22Rv1 (cell line): ENCODE results near the gene HES5.
"Not testable (repeated sequence)": the region's sequence is repeated elsewhere in the genome, so short reads cannot be mapped to it uniquely, and the experiment has no call there.

Source experiments
- H3K27ac ChIP-seq: fragments of 450-650 bp; 2 replicates; pipeline ENCODE4 v1.5.1; 2017
- ZFX ChIP-seq: fragments of 450-650 bp; IDR thresholded peaks from 2 replicates; pipeline ENCODE4 v1.6.1; 2017; ENCODE audit warnings: antibody characterized with exemption, borderline replicate concordance
- TF ChIP-seq, protein P1 (sequence below): fragments of 450-650 bp; IDR thresholded peaks from 2 replicates; pipeline ENCODE4 v1.5.1; 2017; ENCODE audit warnings: mild to moderate bottlenecking

Gene HES5, protein sequence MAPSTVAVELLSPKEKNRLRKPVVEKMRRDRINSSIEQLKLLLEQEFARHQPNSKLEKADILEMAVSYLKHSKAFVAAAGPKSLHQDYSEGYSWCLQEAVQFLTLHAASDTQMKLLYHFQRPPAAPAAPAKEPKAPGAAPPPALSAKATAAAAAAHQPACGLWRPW

DNA sequence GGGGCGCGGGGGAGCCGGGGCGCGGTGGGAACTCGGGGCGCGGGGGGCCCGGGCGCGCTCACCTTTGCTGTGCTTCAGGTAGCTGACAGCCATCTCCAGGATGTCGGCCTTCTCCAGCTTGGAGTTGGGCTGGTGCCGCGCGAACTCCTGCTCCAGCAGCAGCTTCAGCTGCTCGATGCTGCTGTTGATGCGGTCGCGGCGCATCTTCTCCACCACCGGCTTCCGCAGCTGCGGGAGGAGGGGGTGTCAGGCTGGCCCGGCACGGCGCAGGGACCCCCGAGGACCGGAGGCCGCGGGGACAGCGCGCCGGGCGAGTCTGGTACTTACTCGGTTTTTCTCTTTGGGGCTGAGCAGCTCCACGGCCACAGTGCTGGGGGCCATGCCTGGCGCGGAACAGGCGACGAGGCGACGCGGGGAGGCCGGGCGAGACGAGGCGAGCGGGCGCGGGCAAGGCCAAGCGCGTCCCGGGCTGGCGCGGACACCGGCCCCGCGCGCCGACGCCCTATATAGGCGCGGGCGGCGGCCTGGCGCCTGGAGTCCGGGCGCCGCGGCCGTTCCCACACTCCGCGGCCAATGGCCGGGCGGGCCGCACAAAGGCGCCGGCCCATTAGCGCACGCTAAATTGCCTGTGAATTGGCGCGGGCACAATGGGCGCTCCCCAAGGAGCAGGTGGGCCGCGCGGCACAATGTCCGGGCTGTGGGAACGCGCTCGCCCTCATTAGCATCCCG lies at the start of gene HES5:
Gene HES5 (minus strand): TSS at position 480 of the 729 bp plus-strand sequence. CDS start 99 bp downstream, at position 381.
- TF ChIP-seq, protein P1, sequence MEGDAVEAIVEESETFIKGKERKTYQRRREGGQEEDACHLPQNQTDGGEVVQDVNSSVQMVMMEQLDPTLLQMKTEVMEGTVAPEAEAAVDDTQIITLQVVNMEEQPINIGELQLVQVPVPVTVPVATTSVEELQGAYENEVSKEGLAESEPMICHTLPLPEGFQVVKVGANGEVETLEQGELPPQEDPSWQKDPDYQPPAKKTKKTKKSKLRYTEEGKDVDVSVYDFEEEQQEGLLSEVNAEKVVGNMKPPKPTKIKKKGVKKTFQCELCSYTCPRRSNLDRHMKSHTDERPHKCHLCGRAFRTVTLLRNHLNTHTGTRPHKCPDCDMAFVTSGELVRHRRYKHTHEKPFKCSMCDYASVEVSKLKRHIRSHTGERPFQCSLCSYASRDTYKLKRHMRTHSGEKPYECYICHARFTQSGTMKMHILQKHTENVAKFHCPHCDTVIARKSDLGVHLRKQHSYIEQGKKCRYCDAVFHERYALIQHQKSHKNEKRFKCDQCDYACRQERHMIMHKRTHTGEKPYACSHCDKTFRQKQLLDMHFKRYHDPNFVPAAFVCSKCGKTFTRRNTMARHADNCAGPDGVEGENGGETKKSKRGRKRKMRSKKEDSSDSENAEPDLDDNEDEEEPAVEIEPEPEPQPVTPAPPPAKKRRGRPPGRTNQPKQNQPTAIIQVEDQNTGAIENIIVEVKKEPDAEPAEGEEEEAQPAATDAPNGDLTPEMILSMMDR: no peak
- no peak for TF ChIP-seq ZFX
- H3K27ac ChIP-seq: no peak within 1 kb of the TSS

DNA sequence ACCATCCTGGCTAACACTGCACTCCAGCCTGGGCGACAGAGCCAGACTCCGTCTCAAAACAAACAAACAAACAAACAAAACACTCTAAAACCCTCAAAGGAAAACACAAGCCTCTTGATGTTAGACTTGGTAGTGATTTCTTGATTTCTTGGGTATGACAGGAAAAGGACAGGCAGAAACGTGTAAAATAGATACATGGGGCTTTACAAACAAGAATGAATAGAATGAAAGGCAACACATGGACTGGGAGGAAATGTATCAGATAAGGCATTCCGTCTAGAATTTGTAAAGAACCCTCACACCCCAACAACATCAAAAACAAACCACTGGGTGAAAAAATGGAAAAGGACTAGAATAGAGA lies 48.7 kb upstream of the HES5 start:
- no peak overlapping the region for H3K27ac ChIP-seq

DNA sequence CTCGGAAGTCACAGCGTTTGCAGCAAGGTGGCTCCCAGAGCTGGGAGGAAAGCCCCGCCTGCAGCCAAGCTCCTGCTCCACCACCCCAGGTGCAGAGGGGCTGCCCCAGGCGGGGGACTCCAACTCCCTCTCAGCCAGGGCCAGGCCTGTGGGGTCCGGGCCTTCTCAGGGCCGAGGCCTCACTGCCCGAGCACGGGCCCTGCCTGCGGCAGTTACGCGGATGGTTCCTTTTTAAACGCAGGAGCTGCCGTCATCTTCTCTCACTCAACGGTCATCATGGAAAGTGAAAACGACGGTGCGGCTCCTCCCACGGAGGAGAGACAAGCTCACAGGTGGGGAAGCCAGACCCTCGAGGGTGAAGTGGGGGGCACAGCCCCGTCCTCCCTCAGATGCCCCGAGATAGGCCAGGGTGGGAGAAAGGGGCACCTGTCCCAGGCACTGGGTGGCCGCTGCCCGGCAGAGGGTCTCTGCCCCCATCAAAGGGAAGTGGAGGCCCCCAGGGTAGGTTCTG lies 47.6 kb upstream of the HES5 start:
- not testable (repeated sequence) for H3K27ac ChIP-seq

More for the DNA sequence above, 48.7 kb upstream of the HES5 start:
- no peak for TF ChIP-seq ZFX
- TF ChIP-seq, protein P1: no peak

GRCh38 chr1:2575801-2576663 lies 46.0 kb upstream of the HES5 start:
- H3K27ac ChIP-seq: no peak overlapping the region

DNA sequence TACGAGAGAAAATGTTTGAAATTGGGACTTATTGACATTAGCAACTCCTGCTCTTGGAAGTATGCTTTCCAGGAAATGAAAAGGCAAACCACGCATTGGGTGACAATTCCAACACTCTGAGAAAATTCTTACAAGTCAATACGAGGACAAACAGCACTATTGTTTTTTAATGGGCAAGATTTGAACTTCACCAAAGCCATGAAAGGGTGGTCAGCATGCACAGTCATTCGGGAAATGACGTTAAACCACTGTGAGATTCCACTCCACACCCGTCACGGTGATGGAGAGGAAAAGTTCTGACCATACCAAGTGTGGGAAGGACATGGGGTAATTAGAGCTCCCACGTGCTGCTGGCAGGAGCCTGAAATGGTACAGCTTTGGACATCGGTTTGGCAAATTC lies 44.3 kb upstream of the HES5 start:
- no peak overlapping the region for H3K27ac ChIP-seq
- no peak for TF ChIP-seq ZFX
- TF ChIP-seq, protein P1: no peak

More at GRCh38 chr1:2575801-2576663, 46.0 kb upstream of the HES5 start:
- TF ChIP-seq, protein P1: no peak
- no peak for TF ChIP-seq ZFX

DNA sequence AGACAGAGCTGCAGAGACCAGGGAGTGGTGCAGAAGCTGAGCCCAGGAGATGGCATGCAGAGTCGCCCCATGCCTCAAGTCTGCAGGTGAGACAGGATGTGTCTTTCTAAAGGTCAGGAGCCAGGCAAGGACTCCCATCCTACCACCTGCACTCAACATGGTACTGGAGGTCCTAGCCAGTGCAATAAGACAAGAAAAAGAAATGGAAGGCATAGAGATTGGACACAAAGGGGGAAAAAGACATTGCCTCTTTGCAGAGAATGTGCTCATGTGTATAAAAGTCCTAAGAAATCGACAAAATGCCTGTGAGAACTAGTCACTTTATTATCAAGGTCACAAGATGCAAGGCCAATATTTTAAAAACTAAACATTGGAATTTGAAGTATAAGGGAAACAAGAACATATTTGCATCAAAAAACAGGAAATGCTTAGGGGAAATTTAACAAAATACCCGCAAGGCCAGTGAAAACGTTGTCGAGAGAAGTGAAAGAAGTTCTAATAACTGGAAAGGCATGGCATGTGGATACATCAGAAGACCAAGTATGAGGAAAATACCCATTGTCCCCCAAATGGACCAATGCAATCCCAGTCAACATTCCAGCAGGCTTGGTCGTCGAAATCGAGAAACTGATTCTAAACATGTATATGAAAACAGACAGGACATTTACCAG lies 43.3 kb upstream of the HES5 start:
- no peak for TF ChIP-seq ZFX
- TF ChIP-seq, protein P1: no peak

GRCh38 chr1:2571348-2571747 lies 41.3 kb upstream of the HES5 start:
- TF ChIP-seq, protein P1: no peak
- TF ChIP-seq ZFX: no peak
- H3K27ac ChIP-seq: no peak overlapping the region

More for the DNA sequence above, 43.3 kb upstream of the HES5 start:
- H3K27ac ChIP-seq: no peak overlapping the region
